ENCODE data around the gene CCNL2.

- TF ChIP-seq CTCF (IDR thresholded peaks at IDR 0.05; ENCODE audit: borderline replicate concordance, extremely low read depth, low read length, poor library complexity, severe bottlenecking) (peak; percentile 46), EZH2 (IDR thresholded peaks at IDR 0.05; ENCODE audit: borderline replicate concordance, low read depth, low read length, severe bottlenecking) (no peak)
Measured at GRCh38 chr1:1374929-1375662, 24.0 kb downstream of the CCNL2 start, which contains the start of gene AURKAIP1.

Data from DND-41 (cell line).